Measurements from ENCODE around the gene ACTL8. TPM values are rescaled to one million over a fixed set of nuclear protein-coding genes. Genes with fewer than 3 reads are reported as not detected.

Gene ACTL8
- 1.2 to 2.0 TPM (median 1.5 TPM) in 5 replicates for total RNA-seq (2022; extraction: Qiagen RNA extraction)

GRCh38 chr1:17755120-17755519 lies at the start of gene ACTL8:
TSS of gene ACTL8 (plus strand) at chr1:17755333. CDS start at chr1:17823009, 67,676 bp downstream.

Other genes starting within 250 kb of the ACTL8 start
- 4.8 to 8.5 TPM (median 6.9 TPM) in 5 replicates for gene ARHGEF10L, start 215.6 kb upstream of the ACTL8 start, total RNA-seq (2022; extraction: Qiagen RNA extraction)

Measured in A549 treated with CORT108297 at 1 μM for 4 hours (cell line).